ENCODE results near the gene APOH. TPM values are rescaled to one million over a fixed set of nuclear protein-coding genes. Genes with fewer than 3 reads are reported as not detected.
A peak's percentile ranks its signal among the peaks of the same experiment; 100 is the strongest.

APOH gene
- total and polyA plus RNA-seq, 9 donors: 0.09 to 9.8 (median 0.39) TPM; not detected in 4

DNA sequence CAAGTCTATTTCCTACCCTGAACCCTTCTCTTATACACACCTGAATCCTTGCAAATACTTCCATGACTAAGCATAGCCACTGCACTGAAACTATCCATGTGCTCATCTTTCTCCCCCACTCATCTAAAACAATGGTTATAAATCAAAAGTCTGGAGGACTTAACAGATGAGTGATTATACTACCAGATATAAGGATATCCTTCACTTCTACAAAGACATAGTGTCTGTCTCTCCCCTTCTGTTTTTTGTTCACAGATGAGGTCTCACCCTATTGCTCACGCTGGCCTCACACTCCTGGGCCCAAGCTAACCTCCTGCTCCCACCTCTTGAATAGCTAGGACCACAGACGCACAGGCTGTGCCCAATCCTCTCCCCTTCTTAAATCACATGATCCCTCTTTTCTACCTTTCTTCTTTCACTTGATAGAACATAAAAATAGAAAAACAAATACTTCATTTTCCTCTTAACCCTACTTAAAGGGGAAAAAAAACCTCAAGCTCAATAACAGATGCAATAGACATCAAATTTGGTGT is 56.5 kb downstream of the APOH start:
- Histone ChIP-seq H3K36me3 (ENCODE audit: control insufficient read depth, insufficient read depth, low read length) (peaks cover 6% of the 10 kb centered on the region), H3K27ac (ENCODE audit: low read length) (no peak overlapping the region), H3K4me1 (ENCODE audit: control insufficient read depth, insufficient read depth, low read length) (no peaks in the 10 kb centered on the region), H3K4me3 (ENCODE audit: low read length) (no peak overlapping the region), H3K9me3 (replicated peaks; ENCODE audit: control insufficient read depth, low read depth, low read length) (no peaks in the 10 kb centered on the region), H3K27me3 (ENCODE audit: control insufficient read depth, insufficient read depth, low read length) (no peaks in the 10 kb centered on the region)
- no peak for DNase-seq
- 79% methylated on average over 2 of the region's 2 CpGs for WGBS (ENCODE audit: insufficient coverage)

DNA sequence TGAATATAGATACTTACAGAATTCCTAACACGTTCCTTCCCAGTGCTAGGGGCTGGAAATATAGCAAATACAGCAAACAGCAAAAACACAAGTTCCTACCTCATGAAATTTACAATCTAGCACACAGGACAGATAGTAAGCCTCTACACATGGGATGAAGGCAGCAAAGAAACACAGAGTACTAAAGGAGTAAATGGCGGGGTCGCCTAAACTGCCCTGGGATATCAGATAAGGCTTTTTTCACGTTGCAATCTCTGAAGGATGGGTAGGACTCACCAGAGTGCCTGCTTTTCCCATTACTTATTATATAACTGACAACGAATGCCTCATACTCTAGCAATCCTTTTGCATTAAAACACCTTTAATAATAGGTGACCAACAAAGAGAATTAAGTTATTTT is 57.1 kb downstream of the APOH start:
- no peak overlapping the region for H3K27ac ChIP-seq (ENCODE audit: low read length)
- H3K36me3 ChIP-seq (ENCODE audit: control insufficient read depth, insufficient read depth, low read length): peaks cover 9% of the 10 kb centered on the region

DNA sequence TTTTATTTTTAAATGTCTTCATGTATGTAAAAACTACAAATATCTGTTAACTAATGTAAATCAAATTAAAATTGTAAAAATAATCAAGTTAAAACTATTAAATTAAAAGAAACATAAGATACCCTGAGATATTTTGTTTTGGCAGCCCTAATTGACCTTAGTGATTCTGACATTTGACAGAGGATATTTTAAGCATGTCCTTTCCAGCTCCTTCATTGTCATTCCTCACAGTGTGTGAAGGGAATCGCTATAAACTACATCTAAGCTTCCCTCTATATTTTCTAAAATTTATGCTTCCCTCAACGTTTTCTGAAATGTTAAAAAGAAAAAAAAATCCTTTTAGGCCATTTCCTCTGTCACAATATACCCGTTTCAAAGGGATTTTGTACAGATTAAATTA is 57.5 kb downstream of the APOH start:
- Histone ChIP-seq H3K27ac (ENCODE audit: low read length) (no peak overlapping the region), H3K4me1 (ENCODE audit: control insufficient read depth, insufficient read depth, low read length) (no peaks in the 10 kb centered on the region), H3K4me3 (ENCODE audit: low read length) (no peak overlapping the region), H3K36me3 (ENCODE audit: control insufficient read depth, insufficient read depth, low read length) (peaks cover 9% of the 10 kb centered on the region), H3K27me3 (ENCODE audit: control insufficient read depth, insufficient read depth, low read length) (no peaks in the 10 kb centered on the region), H3K9me3 (replicated peaks; ENCODE audit: control insufficient read depth, low read depth, low read length) (no peaks in the 10 kb centered on the region)
- DNase-seq: no peak
- WGBS (ENCODE audit: insufficient coverage): no CpG with 5 or more reads among the region's 3 CpGs

More for the DNA sequence above, 57.1 kb downstream of the APOH start:
- no peak overlapping the region for H3K4me3 ChIP-seq (ENCODE audit: low read length)
- no peaks in the 10 kb centered on the region for H3K27me3 ChIP-seq (ENCODE audit: control insufficient read depth, insufficient read depth, low read length)
- H3K9me3 ChIP-seq (replicated peaks; ENCODE audit: control insufficient read depth, low read depth, low read length): no peaks in the 10 kb centered on the region
- 100% methylated on average over 1 of the region's 5 CpGs for WGBS (ENCODE audit: insufficient coverage)
- no peak for DNase-seq
- no peaks in the 10 kb centered on the region for H3K4me1 ChIP-seq (ENCODE audit: control insufficient read depth, insufficient read depth, low read length)

DNA sequence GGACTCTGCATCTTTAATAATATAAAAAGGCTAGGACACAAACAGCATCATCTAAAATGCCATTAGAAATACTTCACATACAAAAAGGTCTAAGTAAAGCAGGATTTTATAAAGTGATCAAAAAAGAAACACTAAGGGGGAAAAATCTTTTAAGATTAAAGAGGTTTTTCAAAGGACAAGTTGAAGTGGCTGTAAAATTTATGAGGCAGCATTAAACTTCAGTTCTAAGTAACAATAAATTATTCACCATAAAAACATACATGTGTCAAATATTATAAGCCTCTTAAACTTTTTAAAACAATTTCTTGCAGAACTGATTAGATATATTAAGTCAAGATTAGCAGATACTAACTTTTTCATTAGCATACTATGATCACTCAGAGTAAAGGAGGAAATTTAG is 58.0 kb downstream of the APOH start:
- DNase-seq: no peak
- H3K4me3 ChIP-seq (ENCODE audit: low read length): no peak overlapping the region
- H3K9me3 ChIP-seq (replicated peaks; ENCODE audit: control insufficient read depth, low read depth, low read length): no peaks in the 10 kb centered on the region
- no peaks in the 10 kb centered on the region for H3K27me3 ChIP-seq (ENCODE audit: control insufficient read depth, insufficient read depth, low read length)
- peaks cover 9% of the 10 kb centered on the region for H3K36me3 ChIP-seq (ENCODE audit: control insufficient read depth, insufficient read depth, low read length)
- H3K4me1 ChIP-seq (ENCODE audit: control insufficient read depth, insufficient read depth, low read length): no peaks in the 10 kb centered on the region
- no peak overlapping the region for H3K27ac ChIP-seq (ENCODE audit: low read length)

DNA sequence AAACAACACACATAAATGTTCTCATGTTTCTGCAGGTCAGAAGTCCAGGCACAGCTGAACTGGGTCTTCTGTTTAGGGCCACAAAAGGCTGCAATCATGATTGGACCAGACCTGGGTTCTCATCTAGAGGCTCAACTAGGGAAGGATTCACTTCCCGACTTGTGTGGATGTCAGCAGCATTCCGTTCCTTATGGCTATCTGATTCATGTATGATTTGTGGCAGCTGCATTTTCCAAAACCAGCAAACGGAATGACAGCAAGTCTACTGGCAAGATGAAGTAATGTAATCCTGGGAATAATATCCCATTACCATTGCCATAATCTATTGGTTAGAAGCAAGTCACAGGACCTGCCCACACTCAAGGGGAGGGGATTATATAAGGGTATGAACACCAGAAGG is 59.4 kb downstream of the APOH start:
- DNase-seq: peak; percentile 11
- peaks cover 9% of the 10 kb centered on the region for H3K36me3 ChIP-seq (ENCODE audit: control insufficient read depth, insufficient read depth, low read length)
- H3K4me3 ChIP-seq (ENCODE audit: low read length): no peak overlapping the region
- H3K4me1 ChIP-seq (ENCODE audit: control insufficient read depth, insufficient read depth, low read length): no peaks in the 10 kb centered on the region
- no peaks in the 10 kb centered on the region for H3K27me3 ChIP-seq (ENCODE audit: control insufficient read depth, insufficient read depth, low read length)
- WGBS (ENCODE audit: insufficient coverage): no CpG with 5 or more reads among the region's 3 CpGs
- no peaks in the 10 kb centered on the region for H3K9me3 ChIP-seq (replicated peaks; ENCODE audit: control insufficient read depth, low read depth, low read length)
- H3K27ac ChIP-seq (ENCODE audit: low read length): no peak overlapping the region

DNA sequence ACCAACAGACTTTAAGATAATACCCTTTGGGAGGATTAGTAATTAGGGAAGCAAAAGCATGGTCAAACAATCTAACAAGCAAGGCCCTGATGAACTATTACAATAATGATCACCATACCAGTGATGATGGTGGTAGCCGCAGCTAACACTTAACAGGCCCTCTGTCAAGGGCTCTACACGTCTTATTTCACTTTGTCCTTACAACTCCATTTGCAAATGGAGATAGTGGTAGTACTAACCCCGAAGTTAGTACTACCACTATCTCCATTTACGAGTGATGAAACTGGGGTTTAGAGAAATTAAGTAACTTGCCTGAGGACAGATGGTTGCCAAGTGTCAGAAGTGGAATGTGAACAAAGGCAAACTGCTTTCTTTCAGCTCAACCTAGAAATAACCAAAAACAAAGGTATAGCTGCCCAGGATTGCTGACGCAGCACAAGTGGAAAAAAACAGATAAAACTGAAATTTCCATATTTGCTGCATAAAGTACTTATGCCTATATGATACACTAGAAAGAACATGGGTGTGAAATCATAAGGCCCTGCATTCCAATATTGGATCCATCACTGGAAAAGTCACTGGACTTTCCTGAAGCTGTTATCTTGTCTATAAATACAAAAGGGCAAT is 61.9 kb downstream of the APOH start:
- Histone ChIP-seq H3K27me3 (ENCODE audit: control insufficient read depth, insufficient read depth, low read length) (no peaks in the 10 kb centered on the region), H3K27ac (ENCODE audit: low read length) (no peak overlapping the region), H3K36me3 (ENCODE audit: control insufficient read depth, insufficient read depth, low read length) (peaks cover 9% of the 10 kb centered on the region), H3K9me3 (replicated peaks; ENCODE audit: control insufficient read depth, low read depth, low read length) (no peaks in the 10 kb centered on the region), H3K4me1 (ENCODE audit: control insufficient read depth, insufficient read depth, low read length) (no peaks in the 10 kb centered on the region), H3K4me3 (ENCODE audit: low read length) (no peak overlapping the region)
- WGBS (ENCODE audit: insufficient coverage): no CpG with 5 or more reads among the region's 5 CpGs
- DNase-seq: no peak

DNA sequence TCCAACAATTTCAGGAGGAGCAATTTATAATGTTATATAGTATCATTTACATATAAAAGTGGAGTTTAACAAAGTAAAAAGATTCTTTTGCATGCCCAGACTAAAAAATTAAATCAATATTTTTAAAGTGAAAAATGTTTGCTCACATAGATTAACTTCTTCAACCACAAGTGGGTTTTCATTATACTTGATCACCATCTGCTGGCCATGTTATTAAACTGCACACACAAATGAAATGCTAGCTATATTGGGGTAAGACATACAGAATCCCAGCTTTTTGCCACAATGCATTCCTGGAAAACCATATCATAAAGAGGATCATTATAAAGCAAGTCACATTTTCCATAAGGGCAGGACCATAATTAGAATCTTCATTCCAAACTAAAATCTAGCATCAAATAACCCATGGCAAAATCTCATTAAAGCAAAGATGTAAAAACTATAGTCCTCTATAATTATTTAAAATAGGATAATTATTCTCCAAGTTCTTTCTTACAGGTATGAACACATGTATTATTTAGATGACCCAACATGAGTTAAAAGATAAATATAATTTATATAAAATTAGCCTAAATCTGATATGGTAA is 63.6 kb downstream of the APOH start:
- Histone ChIP-seq H3K27ac (ENCODE audit: low read length) (no peak overlapping the region), H3K4me3 (ENCODE audit: low read length) (no peak overlapping the region), H3K9me3 (replicated peaks; ENCODE audit: control insufficient read depth, low read depth, low read length) (no peaks in the 10 kb centered on the region), H3K4me1 (ENCODE audit: control insufficient read depth, insufficient read depth, low read length) (no peaks in the 10 kb centered on the region), H3K27me3 (ENCODE audit: control insufficient read depth, insufficient read depth, low read length) (no peaks in the 10 kb centered on the region), H3K36me3 (ENCODE audit: control insufficient read depth, insufficient read depth, low read length) (peaks cover 7% of the 10 kb centered on the region)
- DNase-seq: peak; percentile 71

Other genes with a start within 250 kb of the APOH start
- gene CEP112, start 37.3 kb downstream of the APOH start, total RNA-seq: 18.6 TPM
- 10 to 100 TPM; 11.4 to 19.0 (median 14.6) TPM for gene CEP112, start 37.3 kb downstream of the APOH start, polyA plus RNA-seq (ENCODE audit: insufficient read depth in 1 of 8, insufficient read length in 8 of 8, low replicate concordance in 1 of 8)
- 2.3 TPM for gene PRKCA, start 73.2 kb upstream of the APOH start, total RNA-seq
- gene PRKCA, start 73.2 kb upstream of the APOH start, polyA plus RNA-seq (ENCODE audit: insufficient read depth in 1 of 8, insufficient read length in 8 of 8, low replicate concordance in 1 of 8): 1 to 10 TPM; 2.7 to 6.5 (median 3.6) TPM

Measured in muscle of leg (tissue), 11 donors.